Ectodermal cell (in vitro differentiated cells): ENCODE results near the gene NKD1.

ENCODE experiments used
- H3K27ac ChIP-seq: 2 replicates; pipeline ENCODE4 v1.7.0; 2013; ENCODE audit warnings: mild to moderate bottlenecking, low read depth, low read length; ENCODE audit not compliant: insufficient read depth, poor library complexity, severe bottlenecking
- H3K27me3 ChIP-seq: 2 replicates; pipeline ENCODE4 v1.7.0; 2013; ENCODE audit warnings: mild to moderate bottlenecking, low read length; ENCODE audit not compliant: insufficient read depth, control insufficient read depth, poor library complexity, severe bottlenecking
- H3K36me3 ChIP-seq: one replicate; pipeline ENCODE4 v1.7.0; 2013; ENCODE audit warnings: low read length; ENCODE audit not compliant: control insufficient read depth, insufficient read depth
- H3K4me1 ChIP-seq: one replicate; pipeline ENCODE4 v1.7.0; 2013; ENCODE audit warnings: low read length; ENCODE audit not compliant: control insufficient read depth, insufficient read depth
- H3K4me3 ChIP-seq: 2 replicates; pipeline ENCODE4 v1.7.0; 2013; ENCODE audit warnings: low read depth, low read length, control low read depth; ENCODE audit not compliant: insufficient read depth
- H3K9me3 ChIP-seq: 2 replicates; pipeline ENCODE4 v1.7.0; 2013; ENCODE audit warnings: mild to moderate bottlenecking, low read length, moderate library complexity; ENCODE audit not compliant: control insufficient read depth
- WGBS, 2 experiments: methylation state at CpG; one replicate each; pipeline ENCODE4 v1.1.7; 2013; ENCODE audit warnings: missing lambda C conversion rate in 2 of 2; 5-methylcytosine and 5-hydroxymethylcytosine counted together

NKD1 gene

DNA sequence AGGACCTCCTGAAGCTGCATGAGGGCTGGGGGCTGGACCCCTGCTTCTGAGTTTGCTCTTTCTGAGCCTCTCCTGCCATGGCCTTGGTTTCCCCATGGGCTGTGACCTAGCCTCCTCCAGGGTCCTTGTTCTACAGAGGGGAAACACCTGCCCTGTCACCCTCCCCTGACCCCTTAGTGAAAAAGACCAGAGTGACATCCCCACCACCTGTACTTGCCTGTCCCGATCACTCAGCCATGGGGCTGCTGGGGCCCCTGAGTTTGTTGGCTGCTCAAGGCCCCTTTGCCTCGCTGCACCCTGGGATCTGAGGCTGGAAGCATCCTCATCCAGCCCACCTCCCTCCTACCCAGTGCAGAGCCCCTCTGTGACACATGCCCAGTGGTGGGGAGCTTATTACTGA, 146.0 kb downstream of the NKD1 start:
- Histone ChIP-seq H3K36me3 (no peaks in the 10 kb centered on the region), H3K27me3 (peaks cover 27% of the 10 kb centered on the region), H3K9me3 (no peaks in the 10 kb centered on the region), H3K4me1 (peaks cover 6% of the 10 kb centered on the region), H3K27ac (no peak overlapping the region), H3K4me3 (no peak overlapping the region)
- WGBS, 2 experiments: 92 to 96% methylated on average over 2 of the region's 2 CpGs

DNA sequence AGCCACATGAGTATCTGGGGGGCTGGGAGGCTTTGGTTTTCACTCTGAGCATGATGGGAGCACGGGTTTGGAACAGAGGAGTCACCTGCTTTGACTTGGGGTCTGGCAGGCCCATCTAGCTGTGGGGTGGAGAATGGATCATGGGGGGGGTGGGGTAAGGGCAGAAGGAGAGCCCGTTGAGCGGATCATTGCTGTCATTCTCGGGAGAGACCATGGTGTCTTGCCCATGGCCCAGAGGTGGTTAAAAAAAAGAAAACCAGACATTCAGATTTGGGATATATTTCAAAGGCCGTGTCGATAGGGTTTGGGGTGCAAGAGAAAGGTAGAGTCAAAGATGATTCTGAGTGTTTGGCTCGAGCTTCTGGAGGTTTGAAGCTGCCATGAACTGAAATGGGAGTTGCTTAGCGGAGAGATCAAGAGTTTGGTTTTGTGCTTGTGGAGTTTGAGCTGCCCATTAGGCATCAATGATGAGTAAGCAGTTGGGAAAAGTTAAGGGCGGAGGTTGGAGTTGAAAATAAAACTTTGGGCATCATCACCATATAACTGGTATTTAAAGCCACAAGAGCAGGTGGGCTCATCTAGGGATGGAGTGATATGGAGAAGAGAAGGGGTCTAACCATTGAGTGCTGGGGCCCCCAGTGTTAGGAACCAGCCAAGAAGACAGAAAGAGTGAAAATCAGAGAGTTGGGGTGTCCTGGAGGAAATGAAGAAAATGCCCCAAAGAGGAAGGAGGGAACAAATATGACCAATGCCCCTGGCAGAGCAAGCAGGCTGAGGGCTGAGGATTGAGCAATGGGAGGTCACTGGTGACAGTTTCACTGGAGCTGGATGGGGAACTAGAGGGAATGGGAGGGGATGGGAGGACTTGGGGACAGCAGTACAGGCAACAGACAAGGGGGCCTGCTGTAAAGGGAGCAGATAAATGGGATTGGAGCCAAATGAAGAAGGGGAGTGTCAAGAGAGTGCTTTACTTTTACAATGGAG, 147.1 kb downstream of the NKD1 start:
- H3K4me3 ChIP-seq: no peak overlapping the region
- no peak overlapping the region for H3K27ac ChIP-seq
- H3K9me3 ChIP-seq: no peaks in the 10 kb centered on the region
- H3K36me3 ChIP-seq: no peaks in the 10 kb centered on the region
- H3K4me1 ChIP-seq: peaks cover 6% of the 10 kb centered on the region
- H3K27me3 ChIP-seq: peaks cover 27% of the 10 kb centered on the region
- 93 to 96% methylated on average over 8 to 9 of the region's 9 CpGs for WGBS, 2 experiments

DNA sequence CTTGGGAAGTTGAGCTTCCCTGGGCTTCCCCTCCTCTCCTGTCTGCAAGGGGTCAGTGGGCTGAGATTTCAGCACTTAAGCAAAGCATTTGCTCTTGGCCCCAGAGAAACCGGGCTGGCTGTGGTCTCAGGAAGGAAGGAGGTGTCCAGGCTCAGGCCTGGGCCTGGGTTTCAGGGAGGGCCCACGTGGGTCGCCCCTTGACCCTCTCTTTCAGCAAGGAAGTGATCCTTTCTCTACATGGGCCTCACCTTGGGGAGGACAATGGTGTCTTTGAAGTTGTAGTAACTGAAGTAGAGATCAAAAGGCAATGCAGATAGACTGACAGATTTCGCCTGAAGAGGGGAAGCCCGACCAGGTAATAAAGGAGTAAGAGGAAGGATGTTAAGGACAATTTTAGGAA, 147.9 kb downstream of the NKD1 start:
- Histone ChIP-seq H3K4me1 (peaks cover 6% of the 10 kb centered on the region), H3K27ac (no peak overlapping the region), H3K9me3 (no peaks in the 10 kb centered on the region), H3K36me3 (no peaks in the 10 kb centered on the region), H3K4me3 (no peak overlapping the region), H3K27me3 (peaks cover 27% of the 10 kb centered on the region)
- WGBS, 2 experiments: 62 to 69% methylated on average over 5 of the region's 5 CpGs

DNA sequence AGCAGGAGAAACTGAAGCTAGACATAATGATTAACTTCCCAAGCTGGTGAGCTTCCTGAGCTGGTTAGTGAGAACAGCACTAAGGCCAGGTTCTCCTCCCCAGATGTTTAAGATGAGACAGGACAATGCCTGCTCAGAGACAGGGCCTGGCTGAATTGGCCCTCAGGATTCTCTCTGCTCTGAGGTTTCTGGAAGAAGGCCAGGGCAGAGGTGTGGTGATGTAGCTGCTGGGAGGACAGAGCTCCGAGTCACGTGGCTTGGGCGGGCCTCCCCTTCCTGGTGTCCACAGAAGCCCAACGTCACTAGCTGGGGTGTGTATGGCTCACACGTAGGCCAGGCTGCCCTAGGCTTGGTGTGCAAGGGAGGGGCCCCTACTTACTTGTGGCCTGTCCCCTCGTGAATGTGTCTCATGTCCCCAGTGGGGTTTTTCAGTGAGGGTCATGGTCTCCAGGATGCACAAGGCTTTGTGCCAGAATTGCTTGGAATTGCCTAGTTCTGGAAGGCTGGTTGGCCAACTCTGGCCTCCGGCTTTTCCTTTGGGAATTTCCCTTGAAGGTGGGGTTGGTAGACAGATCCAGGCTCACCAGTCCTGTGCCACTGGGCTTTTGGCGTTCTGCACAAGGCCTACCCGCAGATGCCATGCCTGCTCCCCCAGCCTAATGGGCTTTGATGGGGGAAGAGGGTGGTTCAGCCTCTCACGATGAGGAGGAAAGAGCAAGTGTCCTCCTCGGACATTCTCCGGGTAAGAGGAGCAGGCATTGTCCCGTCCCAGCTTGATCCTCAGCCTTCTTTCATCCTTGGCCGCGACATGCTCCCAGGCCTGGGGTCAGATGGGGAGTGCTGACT, 148.6 kb downstream of the NKD1 start:
- Histone ChIP-seq H3K27ac (no peak overlapping the region), H3K4me1 (peaks cover 6% of the 10 kb centered on the region), H3K9me3 (no peaks in the 10 kb centered on the region), H3K27me3 (peaks cover 27% of the 10 kb centered on the region), H3K36me3 (no peaks in the 10 kb centered on the region), H3K4me3 (no peak overlapping the region)
- WGBS, 2 experiments: 80 to 81% methylated on average over 15 of the region's 15 CpGs

DNA sequence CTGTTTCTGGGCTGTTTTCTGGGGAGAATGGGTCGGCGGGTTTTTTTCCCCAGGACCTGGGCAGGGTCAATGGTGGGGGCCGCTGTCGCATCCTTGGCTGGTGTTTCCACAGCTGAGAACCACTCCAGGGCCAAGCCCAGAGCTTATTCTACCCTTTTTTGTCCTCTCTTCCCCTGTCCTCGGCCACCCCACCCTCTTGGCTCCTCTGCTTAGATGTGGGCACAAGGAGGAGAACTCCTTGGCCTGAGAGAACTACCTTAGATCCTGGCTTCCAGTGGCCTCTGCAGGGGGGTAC, 149.2 kb downstream of the NKD1 start:
- H3K9me3 ChIP-seq: no peaks in the 10 kb centered on the region
- H3K36me3 ChIP-seq: no peaks in the 10 kb centered on the region
- peaks cover 25% of the 10 kb centered on the region for H3K27me3 ChIP-seq
- H3K27ac ChIP-seq: no peak overlapping the region
- WGBS, 2 experiments: 92 to 95% methylated on average over 5 of the region's 5 CpGs
- no peak overlapping the region for H3K4me3 ChIP-seq
- H3K4me1 ChIP-seq: peaks cover 6% of the 10 kb centered on the region

DNA sequence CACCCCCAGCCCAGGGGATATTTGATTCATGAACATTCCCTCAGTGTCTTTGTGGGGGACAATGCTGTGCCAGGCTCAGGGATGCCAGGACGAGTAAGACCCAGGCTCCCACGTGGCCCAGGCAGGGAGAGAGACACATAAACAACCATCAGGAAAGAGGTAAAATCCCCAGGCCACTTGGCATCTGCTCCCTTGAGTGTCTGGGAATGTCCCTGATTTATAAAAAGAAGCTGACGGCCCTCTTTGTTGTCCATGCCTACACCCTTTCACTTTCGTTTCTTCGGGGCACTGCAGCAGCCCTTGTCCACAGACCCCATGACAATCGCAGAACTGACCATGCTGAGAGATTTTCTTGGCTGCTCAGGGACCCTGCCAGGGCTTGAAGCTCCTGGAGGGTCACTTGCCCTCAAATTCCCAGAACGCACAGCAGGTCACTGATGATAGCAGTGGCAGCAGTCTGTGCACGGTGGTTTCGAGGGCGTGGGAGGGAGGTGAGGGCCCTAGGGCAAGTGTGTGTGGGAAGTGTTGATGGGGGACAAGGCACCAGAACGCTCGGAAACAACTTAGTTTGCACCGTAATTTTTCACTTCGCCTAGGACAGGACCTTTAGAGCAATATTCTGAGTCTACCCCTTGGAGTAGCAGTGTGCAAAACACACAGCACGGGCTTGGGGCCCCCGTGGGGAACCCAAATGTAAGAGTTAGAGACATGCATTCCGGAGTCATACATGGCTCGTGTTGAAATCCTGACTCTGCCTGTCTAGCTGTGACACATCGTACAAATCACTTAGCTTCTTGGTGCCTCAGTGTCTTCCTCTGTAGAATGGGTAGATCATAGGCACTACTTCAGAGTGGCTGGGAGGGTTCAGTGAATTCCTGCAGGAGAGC, 149.9 kb downstream of the NKD1 start:
- Histone ChIP-seq H3K4me3 (no peak overlapping the region), H3K4me1 (peaks cover 6% of the 10 kb centered on the region), H3K27ac (no peak overlapping the region), H3K9me3 (no peaks in the 10 kb centered on the region), H3K36me3 (no peaks in the 10 kb centered on the region), H3K27me3 (peaks cover 18% of the 10 kb centered on the region)
- WGBS, 2 experiments: 83 to 84% methylated on average over 19 of the region's 19 CpGs
